Mucosa of stomach (tissue), 1 donor: Measurements from ENCODE around the gene PALS2.

Experiments
- H3K27me3 ChIP-seq: one replicate; pipeline ENCODE4 v1.7.0; 2013; ENCODE audit warnings: mild to moderate bottlenecking, low read length; ENCODE audit not compliant: control insufficient read depth, insufficient read depth
- H3K36me3 ChIP-seq: one replicate; pipeline ENCODE4 v1.7.0; 2013; ENCODE audit warnings: low read length; ENCODE audit not compliant: control insufficient read depth, insufficient read depth
- H3K4me1 ChIP-seq: one replicate; pipeline ENCODE4 v1.7.0; 2013; ENCODE audit warnings: mild to moderate bottlenecking, low read length; ENCODE audit not compliant: control insufficient read depth, insufficient read depth
- H3K4me3 ChIP-seq: one replicate; pipeline ENCODE4 v1.7.0; 2013; ENCODE audit warnings: low read length
- H3K9ac ChIP-seq: one replicate; pipeline ENCODE4 v1.7.0; 2013; ENCODE audit warnings: mild to moderate bottlenecking, low read length, moderate library complexity
- H3K9me3 ChIP-seq: one replicate; pipeline ENCODE4 v1.7.0; 2013; ENCODE audit warnings: mild to moderate bottlenecking, low read length, moderate library complexity; ENCODE audit not compliant: control insufficient read depth
- donor health status: Pancreatic carcinoma.

Gene PALS2

DNA sequence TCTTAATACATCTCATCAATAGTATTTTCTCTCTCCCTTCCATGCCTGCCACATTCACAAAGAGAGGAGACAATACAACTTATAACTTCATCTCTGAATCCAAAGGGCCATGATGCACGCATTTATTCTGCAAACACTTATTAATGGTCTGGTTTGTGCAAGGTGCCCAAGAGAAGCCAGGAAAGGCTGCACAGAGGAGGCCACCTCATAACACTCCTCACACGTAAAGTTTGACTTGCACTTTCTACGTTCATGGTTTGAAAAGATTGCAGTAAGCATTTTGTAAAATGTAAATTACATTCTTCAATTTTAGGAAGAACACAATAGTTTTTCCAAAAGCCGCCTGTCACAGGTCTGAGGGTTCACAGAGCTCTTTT, 1.2 kb upstream of the PALS2 start:
- Histone ChIP-seq H3K4me3 (no peak overlapping the region), H3K36me3 (no peaks in the 10 kb centered on the region), H3K9me3 (no peaks in the 10 kb centered on the region), H3K27me3 (peaks cover 35% of the 10 kb centered on the region), H3K9ac (no peak overlapping the region), H3K4me1 (no peaks in the 10 kb centered on the region)

GRCh38 chr7:24572393-24572996, 757 bp upstream of the PALS2 start:
- Histone ChIP-seq H3K9me3 (no peaks in the 10 kb centered on the region), H3K36me3 (no peaks in the 10 kb centered on the region), H3K4me3 (peak overlapping the region; percentile 71), H3K27me3 (peaks cover 35% of the 10 kb centered on the region), H3K9ac (peak overlapping the region; percentile 67), H3K4me1 (no peaks in the 10 kb centered on the region)

DNA sequence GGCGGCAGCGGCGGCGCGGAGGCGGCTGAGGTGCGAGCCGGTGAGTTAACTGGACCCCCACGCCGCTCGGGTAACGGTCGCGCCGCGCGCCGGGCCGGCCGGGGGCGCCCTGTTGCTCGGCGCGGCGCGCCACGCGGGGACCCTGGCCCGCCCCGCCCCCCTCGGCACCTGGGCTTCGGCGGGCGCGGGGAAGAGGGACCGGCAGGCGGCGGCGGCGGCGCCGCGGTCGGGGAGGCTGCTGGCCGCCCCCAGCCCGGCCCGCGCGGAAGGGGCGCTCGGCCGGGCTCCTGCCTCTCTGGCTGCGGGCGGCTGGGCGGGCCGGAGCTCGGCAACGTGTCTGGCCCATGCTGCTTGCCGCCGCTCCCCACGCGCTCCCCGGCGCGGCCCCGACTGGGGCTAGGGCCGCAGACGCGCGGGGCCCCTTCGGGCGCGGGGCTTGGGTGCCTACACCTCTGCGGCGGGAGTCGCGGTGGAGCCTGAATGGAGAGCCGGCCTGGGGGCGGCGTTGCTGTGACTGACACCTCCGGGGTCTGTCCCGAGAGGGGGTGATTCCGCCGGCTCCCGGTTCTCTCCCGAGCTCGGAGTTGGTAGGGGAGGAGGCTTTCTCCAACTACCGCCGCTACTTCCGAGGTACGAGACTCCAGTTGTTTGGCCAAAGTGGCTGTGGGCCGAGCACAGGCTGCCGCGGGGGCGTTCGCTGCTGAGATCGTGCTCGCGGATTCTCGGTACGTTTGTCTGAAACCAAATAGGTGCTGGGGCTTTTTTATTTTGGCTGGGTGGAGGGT, 494 bp downstream of the PALS2 start:
- H3K27me3 ChIP-seq = peaks cover 33% of the 10 kb centered on the region

GRCh38 chr7:24574386-24574785, 1.1 kb downstream of the PALS2 start:
- peak overlapping the region; percentile 49 for H3K9ac ChIP-seq
- no peaks in the 10 kb centered on the region for H3K9me3 ChIP-seq
- no peaks in the 10 kb centered on the region for H3K36me3 ChIP-seq
- H3K4me3 ChIP-seq = peak overlapping the region; percentile 32
- H3K4me1 ChIP-seq = no peaks in the 10 kb centered on the region
- peaks cover 33% of the 10 kb centered on the region for H3K27me3 ChIP-seq

More for the DNA sequence above, 494 bp downstream of the PALS2 start:
- no peaks in the 10 kb centered on the region for H3K36me3 ChIP-seq
- peak overlapping the region; percentile 32 for H3K4me3 ChIP-seq
- peak overlapping the region; percentile 49 for H3K9ac ChIP-seq
- no peaks in the 10 kb centered on the region for H3K9me3 ChIP-seq
- H3K4me1 ChIP-seq = no peaks in the 10 kb centered on the region

DNA sequence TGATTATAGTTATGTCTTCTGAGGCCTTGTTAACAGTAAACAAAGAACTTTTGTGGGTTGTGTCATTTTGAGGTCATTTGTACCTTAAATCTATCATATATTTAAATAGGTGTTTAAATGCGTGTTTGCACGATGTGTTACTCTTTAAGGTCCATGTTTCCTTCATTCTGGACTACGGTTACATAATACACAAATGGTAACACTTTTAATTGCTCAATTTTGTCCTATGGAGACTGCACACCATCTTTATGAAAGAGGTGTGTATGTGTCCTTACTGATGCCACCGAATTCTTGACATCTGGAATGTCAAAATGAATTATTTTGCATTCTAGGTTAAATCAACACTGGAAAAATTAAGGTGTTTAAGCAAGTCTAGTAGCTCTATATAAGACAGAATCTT, 1.7 kb downstream of the PALS2 start:
- Histone ChIP-seq H3K36me3 (no peaks in the 10 kb centered on the region), H3K9ac (no peak overlapping the region), H3K4me1 (peaks cover 1% of the 10 kb centered on the region), H3K27me3 (peaks cover 28% of the 10 kb centered on the region), H3K4me3 (no peak overlapping the region), H3K9me3 (no peaks in the 10 kb centered on the region)

DNA sequence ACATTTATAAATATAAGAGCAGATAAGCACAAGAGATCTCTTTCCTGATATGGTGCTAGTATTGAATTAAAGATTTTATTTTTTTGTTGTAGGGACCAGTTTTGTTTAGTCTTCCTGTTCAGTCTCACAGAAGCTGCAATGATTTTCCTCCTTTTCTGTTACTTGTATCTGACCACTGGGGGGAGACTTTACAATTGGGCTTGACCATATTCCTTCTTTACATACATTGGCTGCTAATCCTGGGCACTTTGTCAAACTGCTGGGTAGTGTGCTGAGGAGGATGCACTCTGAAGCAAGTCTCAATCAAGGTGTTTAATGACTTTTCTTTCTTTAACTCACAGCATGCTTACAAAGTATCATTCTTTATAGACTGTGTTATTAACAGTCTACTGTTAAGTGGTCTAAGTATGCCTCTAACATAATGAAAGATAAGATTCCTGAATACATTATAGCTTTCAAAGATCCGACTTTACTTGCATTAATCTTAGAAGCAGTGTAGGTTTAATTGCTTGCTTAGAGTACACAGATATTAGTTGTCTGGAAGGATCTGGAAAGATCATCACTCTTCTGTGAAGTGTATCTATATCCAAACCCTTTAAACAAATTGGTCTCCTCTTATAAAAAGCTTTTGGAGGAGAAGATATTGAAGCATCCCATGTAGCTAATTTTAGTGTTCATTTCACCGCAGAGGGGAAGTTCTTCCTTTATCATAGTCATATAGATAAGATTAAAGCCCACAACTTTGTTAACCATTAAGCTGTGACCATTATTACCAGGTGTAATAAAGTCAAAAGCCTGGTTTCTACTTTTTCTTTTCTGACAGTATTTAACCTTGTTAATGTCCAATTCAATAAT, 3.1 kb downstream of the PALS2 start:
- Histone ChIP-seq H3K9ac (no peak overlapping the region), H3K4me1 (peaks cover 7% of the 10 kb centered on the region), H3K9me3 (no peaks in the 10 kb centered on the region), H3K27me3 (peaks cover 25% of the 10 kb centered on the region), H3K36me3 (no peaks in the 10 kb centered on the region), H3K4me3 (no peak overlapping the region)

- Histone ChIP-seq H3K36me3 (no peaks in the 10 kb centered on the region), H3K9ac (no peak overlapping the region), H3K4me3 (no peak overlapping the region), H3K4me1 (peaks cover 7% of the 10 kb centered on the region), H3K9me3 (no peaks in the 10 kb centered on the region), H3K27me3 (peaks cover 15% of the 10 kb centered on the region)
These were observed 4.8 kb downstream of the PALS2 start for GRCh38 chr7:24578052-24578451.

DNA sequence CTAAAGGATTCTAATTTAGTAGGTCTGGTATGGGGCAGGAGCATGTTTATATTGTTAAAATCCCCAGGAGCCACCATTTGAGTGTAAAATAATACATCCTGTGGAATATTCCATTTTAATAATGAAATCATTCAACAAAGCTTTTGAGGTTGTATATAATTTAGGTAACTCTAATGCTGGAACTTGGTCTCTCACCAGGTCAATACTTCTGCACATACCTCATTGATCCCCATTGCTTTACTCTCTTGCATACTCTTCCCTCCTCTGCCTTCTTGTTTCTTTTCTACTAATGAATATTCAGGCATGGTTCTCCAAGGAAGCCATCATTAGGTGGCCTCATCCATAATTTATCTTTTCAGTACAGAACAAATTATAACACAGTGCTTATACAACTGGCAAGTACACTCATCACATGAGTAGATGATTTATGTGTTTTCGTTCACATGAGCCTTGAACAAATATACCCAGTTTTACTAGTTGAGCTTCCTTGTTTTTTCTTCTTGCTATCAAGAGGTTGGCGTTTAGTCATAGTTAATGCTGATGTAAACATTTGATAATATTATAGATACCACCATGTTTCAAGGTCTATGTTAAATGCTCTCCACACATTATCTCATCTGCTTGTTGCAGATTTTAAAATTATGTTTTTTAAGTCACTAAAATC, 7.2 kb downstream of the PALS2 start:
- no peak overlapping the region for H3K9ac ChIP-seq
- H3K9me3 ChIP-seq = no peaks in the 10 kb centered on the region
- no peak overlapping the region for H3K4me3 ChIP-seq
- H3K36me3 ChIP-seq = no peaks in the 10 kb centered on the region
- H3K4me1 ChIP-seq = peaks cover 7% of the 10 kb centered on the region
- H3K27me3 ChIP-seq = peaks cover 3% of the 10 kb centered on the region

GRCh38 chr7:24582166-24582565, 8.9 kb downstream of the PALS2 start:
- peaks cover 7% of the 10 kb centered on the region for H3K4me1 ChIP-seq
- no peak overlapping the region for H3K9ac ChIP-seq
- H3K27me3 ChIP-seq = peaks cover 3% of the 10 kb centered on the region
- H3K9me3 ChIP-seq = no peaks in the 10 kb centered on the region
- no peaks in the 10 kb centered on the region for H3K36me3 ChIP-seq
- H3K4me3 ChIP-seq = no peak overlapping the region

- Histone ChIP-seq H3K4me1 (no peaks in the 10 kb centered on the region), H3K9me3 (no peaks in the 10 kb centered on the region), H3K36me3 (no peaks in the 10 kb centered on the region), H3K27me3 (no peaks in the 10 kb centered on the region), H3K9ac (no peak overlapping the region), H3K4me3 (no peak overlapping the region)
These were observed 14.6 kb downstream of the PALS2 start for GRCh38 chr7:24587853-24588252.

DNA sequence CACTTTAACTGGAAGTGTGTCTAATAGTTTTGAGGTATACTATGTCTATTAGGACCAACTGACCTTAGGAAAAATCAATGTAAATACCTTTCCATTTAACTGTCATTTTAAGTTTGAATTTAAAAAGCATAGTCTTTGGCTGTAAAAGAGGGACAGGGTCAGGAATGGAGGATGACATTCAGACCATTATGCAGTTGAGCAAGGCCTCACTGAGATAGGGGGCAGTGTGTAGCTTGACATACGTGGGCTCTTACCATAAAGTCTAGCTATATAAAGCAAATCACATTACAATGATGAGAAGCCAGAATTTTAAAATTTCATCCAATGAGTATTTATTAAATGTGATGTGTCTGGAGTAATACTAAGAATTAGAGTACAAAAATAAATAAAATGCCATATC, 17.9 kb downstream of the PALS2 start:
- H3K9me3 ChIP-seq = no peaks in the 10 kb centered on the region
- H3K9ac ChIP-seq = no peak overlapping the region
- no peaks in the 10 kb centered on the region for H3K4me1 ChIP-seq
- no peaks in the 10 kb centered on the region for H3K27me3 ChIP-seq
- H3K36me3 ChIP-seq = no peaks in the 10 kb centered on the region
- no peak overlapping the region for H3K4me3 ChIP-seq
